GM06990 (cell line): Measurements from ENCODE around the gene ZFP36.

Experiments
- DNase-seq: peaks from one replicate; pipeline ENCODE4 v3.0.0-alpha.2; 2011; ENCODE audit not compliant: insufficient read length; ENCODE audit errors: extremely low read depth
- H3K27me3 ChIP-seq: replicated peaks from 2 replicates; pipeline ENCODE4 v1.6.0; 2011; ENCODE audit warnings: low read length; ENCODE audit not compliant: control insufficient read depth, insufficient read depth
- H3K36me3 ChIP-seq: 2 replicates; pipeline ENCODE4 v1.5.1; 2011; ENCODE audit warnings: low read length; ENCODE audit not compliant: control insufficient read depth, insufficient read depth
- H3K4me3 ChIP-seq: replicated peaks from 2 replicates; pipeline ENCODE4 v1.5.1; 2011; ENCODE audit warnings: low read depth, mild to moderate bottlenecking, control low read depth, low read length
- TF ChIP-seq, protein P1 (sequence below): IDR thresholded peaks from 2 replicates; pipeline ENCODE4 v1.5.1; 2011; ENCODE audit warnings: low read length, control low read depth, mild to moderate bottlenecking, inconsistent platforms; ENCODE audit not compliant: insufficient read depth, poor library complexity, severe bottlenecking

The ZFP36 gene

DNA sequence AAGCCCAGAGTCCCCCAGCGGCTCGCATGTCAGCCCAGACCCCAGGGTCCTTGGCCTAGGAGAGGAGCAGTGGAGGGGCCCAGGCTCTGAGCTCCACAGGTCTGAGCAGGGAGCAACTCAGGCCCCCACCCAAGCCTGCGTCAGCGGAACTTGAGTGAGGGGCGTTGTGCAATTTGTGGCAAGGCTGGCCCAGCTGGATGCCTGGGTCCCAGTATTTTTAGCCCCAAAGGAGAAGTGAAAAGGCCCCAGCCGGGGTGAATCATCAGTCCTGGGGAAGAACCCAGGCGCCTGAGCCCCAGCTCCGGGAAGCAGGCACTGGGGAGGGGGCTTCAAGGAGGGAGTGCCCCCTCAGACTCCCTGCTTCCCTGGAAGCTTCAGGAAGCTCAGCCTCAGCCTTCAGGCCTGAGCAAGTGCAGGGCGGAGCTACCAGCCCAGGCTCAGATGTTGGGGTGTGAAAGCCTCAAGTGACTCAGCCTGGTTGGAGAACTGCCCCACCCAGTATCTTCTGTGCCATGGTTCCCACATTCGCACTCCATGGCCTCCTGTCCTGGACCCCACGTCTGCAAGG, 8.3 kb upstream of the ZFP36 start:
- TF ChIP-seq, protein P1, sequence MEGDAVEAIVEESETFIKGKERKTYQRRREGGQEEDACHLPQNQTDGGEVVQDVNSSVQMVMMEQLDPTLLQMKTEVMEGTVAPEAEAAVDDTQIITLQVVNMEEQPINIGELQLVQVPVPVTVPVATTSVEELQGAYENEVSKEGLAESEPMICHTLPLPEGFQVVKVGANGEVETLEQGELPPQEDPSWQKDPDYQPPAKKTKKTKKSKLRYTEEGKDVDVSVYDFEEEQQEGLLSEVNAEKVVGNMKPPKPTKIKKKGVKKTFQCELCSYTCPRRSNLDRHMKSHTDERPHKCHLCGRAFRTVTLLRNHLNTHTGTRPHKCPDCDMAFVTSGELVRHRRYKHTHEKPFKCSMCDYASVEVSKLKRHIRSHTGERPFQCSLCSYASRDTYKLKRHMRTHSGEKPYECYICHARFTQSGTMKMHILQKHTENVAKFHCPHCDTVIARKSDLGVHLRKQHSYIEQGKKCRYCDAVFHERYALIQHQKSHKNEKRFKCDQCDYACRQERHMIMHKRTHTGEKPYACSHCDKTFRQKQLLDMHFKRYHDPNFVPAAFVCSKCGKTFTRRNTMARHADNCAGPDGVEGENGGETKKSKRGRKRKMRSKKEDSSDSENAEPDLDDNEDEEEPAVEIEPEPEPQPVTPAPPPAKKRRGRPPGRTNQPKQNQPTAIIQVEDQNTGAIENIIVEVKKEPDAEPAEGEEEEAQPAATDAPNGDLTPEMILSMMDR: no peak
- H3K36me3 ChIP-seq: peaks cover 8% of the 10 kb centered on the region
- H3K4me3 ChIP-seq: peak overlapping the region; percentile 30
- H3K27me3 ChIP-seq: no peaks in the 10 kb centered on the region
- DNase-seq: peak; percentile 75

DNA sequence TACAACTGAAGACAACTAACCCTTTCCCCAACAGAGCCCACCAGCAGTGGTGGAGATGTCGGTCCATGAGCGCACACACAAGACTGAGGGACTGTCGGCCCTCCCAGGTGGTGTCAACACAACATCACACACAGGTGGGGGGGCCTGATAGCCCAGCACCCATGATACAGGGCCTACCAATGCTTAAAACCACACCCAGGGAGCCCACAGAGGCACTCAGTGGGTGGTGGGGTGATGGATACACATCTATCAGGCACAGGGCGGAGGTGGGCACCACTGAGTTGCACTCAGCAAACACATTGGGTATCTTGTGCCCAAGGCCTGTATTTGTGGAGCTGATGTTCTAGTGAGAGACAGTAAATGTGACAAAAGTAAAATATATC, 7.0 kb upstream of the ZFP36 start:
- DNase-seq: no peak
- TF ChIP-seq, protein P1: no peak
- H3K4me3 ChIP-seq: no peak overlapping the region

DNA sequence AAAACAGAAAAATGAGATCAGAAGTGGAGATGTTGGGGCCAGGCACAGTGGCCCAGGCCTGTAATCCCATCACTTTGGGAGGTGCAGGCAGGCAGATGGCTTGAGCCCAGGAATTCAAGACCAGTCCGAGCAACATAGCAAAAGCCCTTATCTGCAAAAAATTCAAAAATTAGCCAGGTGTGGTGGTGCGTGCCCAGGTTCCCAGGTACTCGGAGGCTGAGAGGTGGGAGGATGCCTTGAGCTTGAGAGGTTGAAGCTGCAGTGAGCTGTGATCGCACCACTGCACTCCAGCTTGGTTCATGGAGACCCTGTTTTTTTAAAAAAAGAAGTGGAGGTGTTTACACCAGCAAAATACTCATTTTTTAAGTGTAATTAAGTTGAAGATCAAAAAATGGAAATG, 6.6 kb upstream of the ZFP36 start:
- TF ChIP-seq, protein P1: no peak
- H3K27me3 ChIP-seq: no peaks in the 10 kb centered on the region
- H3K4me3 ChIP-seq: no peak overlapping the region
- H3K36me3 ChIP-seq: peaks cover 3% of the 10 kb centered on the region
- no peak for DNase-seq

More for the DNA sequence above, 7.0 kb upstream of the ZFP36 start:
- Histone ChIP-seq H3K36me3 (peaks cover 3% of the 10 kb centered on the region), H3K27me3 (no peaks in the 10 kb centered on the region)

DNA sequence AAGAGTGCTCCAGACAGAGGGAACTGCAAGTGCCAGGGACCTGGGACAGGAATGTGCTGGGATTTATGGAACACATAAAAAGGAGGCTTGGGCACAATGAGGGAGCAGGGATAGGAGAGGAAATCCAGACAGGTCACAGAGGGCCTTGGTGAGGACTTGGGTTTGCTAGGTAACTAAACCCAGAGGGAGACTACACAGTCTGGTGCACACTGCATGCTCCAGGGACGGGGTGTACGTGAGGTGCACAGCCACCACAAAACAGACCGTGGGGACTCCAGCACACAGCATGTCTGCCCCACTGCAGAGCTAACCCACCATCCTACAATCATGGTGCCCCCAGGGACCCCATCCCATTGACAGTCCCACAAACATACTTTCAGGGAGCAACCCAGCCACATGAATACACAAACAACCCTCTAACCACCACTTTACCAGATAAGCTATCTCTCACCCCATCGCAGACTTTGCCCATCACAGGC, 5.5 kb upstream of the ZFP36 start:
- H3K4me3 ChIP-seq: no peak overlapping the region
- peaks cover 3% of the 10 kb centered on the region for H3K36me3 ChIP-seq
- DNase-seq: no peak
- H3K27me3 ChIP-seq: no peaks in the 10 kb centered on the region
- TF ChIP-seq, protein P1: no peak

DNA sequence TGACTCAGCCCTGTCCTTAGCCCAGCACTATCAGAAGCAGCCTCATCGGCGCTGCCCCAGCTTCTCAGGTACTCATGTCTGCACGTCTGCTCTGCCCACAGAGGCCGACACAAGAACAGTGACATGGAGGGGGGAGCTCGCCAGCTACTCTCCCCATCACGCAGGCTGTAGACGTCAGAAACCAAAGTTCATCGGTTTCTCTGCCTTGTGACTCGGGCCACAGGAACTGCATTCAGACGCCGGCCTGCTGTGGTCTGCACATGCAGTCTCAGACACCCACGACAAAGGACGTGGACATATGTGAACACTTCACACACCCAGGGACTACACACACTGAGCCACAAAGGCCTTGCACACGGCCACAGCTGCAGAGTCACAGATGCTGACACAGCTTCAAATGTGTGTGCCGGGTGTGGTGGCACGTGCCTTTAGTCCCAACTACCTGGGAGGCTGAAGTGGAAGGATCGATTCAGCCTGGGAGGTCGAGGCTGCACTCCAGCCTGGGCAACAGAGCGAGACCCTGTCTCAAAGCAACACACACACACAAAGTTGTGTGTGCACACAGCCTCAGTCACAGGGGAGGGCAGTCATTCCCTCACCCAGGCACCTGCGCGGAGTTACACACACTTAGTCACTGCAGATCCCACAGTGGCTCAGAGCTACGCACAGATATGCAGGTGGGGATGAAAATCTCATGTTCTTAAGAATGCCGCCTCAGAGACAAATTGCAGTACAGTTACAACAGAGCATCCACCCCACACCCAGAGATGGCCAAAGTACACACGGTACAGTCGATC, 4.9 kb upstream of the ZFP36 start:
- DNase-seq: peak; percentile 75
- no peaks in the 10 kb centered on the region for H3K27me3 ChIP-seq
- TF ChIP-seq, protein P1: peak; percentile 1
- peak overlapping the region; percentile 5; the same call in 1 of the 2 replicates for H3K4me3 ChIP-seq
- peaks cover 3% of the 10 kb centered on the region for H3K36me3 ChIP-seq
